Hepatocyte (in vitro differentiated cells): ENCODE measurements around the gene ZNF496. TPM values are rescaled to one million over a fixed set of nuclear protein-coding genes. Genes with fewer than 3 reads are reported as not detected.
"Not testable (repeated sequence)": the region's sequence is repeated elsewhere in the genome, so short reads cannot be mapped to it uniquely, and the experiment has no call there.

Experiments used
- DNase-seq: peaks from one replicate; pipeline ENCODE4 v3.0.0-alpha.2; 2016; ENCODE audit warnings: low spot score
- H2AFZ ChIP-seq: fragments of 200-600 bp; sonication (generic); 2 replicates; pipeline ENCODE4 v1.6.0; 2016; ENCODE audit warnings: antibody characterized with exemption, mild to moderate bottlenecking
- H3K27ac ChIP-seq: fragments of 200-600 bp; sonication (generic); 2 replicates; pipeline ENCODE4 v1.5.1; 2016; ENCODE audit warnings: mild to moderate bottlenecking
- H3K27me3 ChIP-seq: fragments of 200-600 bp; sonication (generic); 2 replicates; pipeline ENCODE4 v1.6.1; 2016
- H3K36me3 ChIP-seq: fragments of 200-600 bp; sonication (generic); replicated peaks from 2 replicates; pipeline ENCODE4 v1.5.1; 2016; ENCODE audit warnings: low read depth; ENCODE audit not compliant: insufficient read depth
- H3K4me1 ChIP-seq: fragments of 200-600 bp; sonication (generic); 2 replicates; pipeline ENCODE4 v1.5.1; 2016; ENCODE audit warnings: mild to moderate bottlenecking, moderate library complexity; ENCODE audit not compliant: insufficient read depth
- H3K4me2 ChIP-seq: fragments of 200-600 bp; sonication (generic); 2 replicates; pipeline ENCODE4 v1.6.0; 2016
- H3K4me3 ChIP-seq: fragments of 200-600 bp; sonication (generic); 2 replicates; pipeline ENCODE4 v1.5.1; 2016; ENCODE audit warnings: mild to moderate bottlenecking
- H3K79me2 ChIP-seq: fragments of 200-600 bp; sonication (generic); 2 replicates; pipeline ENCODE4 v1.6.0; 2017; ENCODE audit warnings: mild to moderate bottlenecking
- H3K9me2 ChIP-seq: fragments of 200-600 bp; sonication (generic); replicated peaks from 2 replicates; pipeline ENCODE4 v1.6.0; 2017; ENCODE audit warnings: mild to moderate bottlenecking; ENCODE audit not compliant: insufficient read depth
- H3K9me3 ChIP-seq: fragments of 200-600 bp; sonication (generic); 2 replicates; pipeline ENCODE4 v1.5.1; 2016; ENCODE audit warnings: low read depth, mild to moderate bottlenecking
- H4K20me1 ChIP-seq: fragments of 200-600 bp; sonication (generic); 2 replicates; pipeline ENCODE4 v1.6.0; 2016; ENCODE audit warnings: mild to moderate bottlenecking; ENCODE audit not compliant: insufficient read depth, poor library complexity, severe bottlenecking
- CTCF ChIP-seq: fragments of 200-600 bp; sonication (generic); IDR thresholded peaks from 2 replicates; pipeline ENCODE4 v1.5.1; 2016; ENCODE audit warnings: antibody characterized with exemption, mild to moderate bottlenecking; ENCODE audit not compliant: poor library complexity
- EZH2 ChIP-seq: fragments of 200-600 bp; sonication (generic); IDR thresholded peaks from 2 replicates; pipeline ENCODE4 v1.6.1; 2016; ENCODE audit warnings: antibody characterized with exemption, mild to moderate bottlenecking, borderline replicate concordance
- EZH2phosphoT487 ChIP-seq: fragments of 200-600 bp; sonication (generic); IDR thresholded peaks from one replicate; pipeline ENCODE4 v1.6.1; 2018; ENCODE audit warnings: antibody characterized with exemption, mild to moderate bottlenecking, low read depth, moderate library complexity; ENCODE audit not compliant: unreplicated experiment, severe bottlenecking
- WGBS: methylation state at CpG from one replicate; pipeline ENCODE4 v1.1.6; 2016; ENCODE audit warnings: low lambda C conversion rate; ENCODE audit errors: missing lambda C conversion rate; 5-methylcytosine and 5-hydroxymethylcytosine counted together
- polyA plus RNA-seq: library from polyadenylated mRNA; unstranded; fragments of >200 nt; fragmentation: Nextera tagmentation; extraction: Ambion mirVana; gene quantifications from 2 replicates; pipeline ENCODE4 v1.2.1, GENCODE V29; 2016
- total RNA-seq: library from RNA; depleted of rRNA; stranded (reverse); fragments of >200 nt; gene quantifications from 2 replicates; pipeline ENCODE4 v1.2.3, GENCODE V29; 2014

ZNF496 gene
- total and polyA plus RNA-seq, 2 experiments from 2014 or later: 10.5 to 16.5 TPM

DNA sequence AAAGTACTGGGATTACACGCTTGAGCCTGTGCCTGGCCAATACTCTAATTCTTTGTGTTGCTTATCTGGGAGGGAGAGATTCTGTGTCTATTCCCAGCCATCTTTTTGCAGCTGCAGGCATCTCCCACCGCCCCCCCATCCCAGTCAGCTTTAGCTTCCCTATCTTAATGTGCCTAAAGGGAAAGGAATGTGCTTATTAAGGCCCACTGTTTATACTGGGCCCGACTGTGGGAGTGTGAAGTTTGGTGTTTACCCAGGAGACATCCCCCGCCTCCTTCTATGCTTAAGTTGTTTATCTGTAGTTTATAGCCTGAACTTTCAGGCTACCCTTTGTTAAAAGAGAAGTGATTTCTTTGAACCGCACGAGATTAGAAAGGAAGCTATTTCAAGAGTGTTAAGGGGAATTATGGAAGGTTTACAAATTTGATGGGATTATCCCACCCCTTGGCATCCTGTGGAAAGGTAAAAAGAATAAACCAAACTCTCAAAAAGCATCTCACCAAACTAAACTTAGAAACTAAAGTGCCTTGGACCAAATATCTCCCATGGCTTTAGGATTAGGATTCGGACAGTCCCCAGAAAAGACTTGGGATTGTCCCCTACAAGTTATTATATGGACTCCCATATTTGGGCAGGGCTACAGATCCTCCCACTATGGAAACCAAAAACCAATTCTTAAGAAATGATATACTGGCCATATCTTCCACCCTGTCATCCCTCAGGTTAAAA, 25.5 kb upstream of the ZNF496 start:
- 17% methylated on average over 7 of the region's 7 CpGs for WGBS
- peak overlapping the region; percentile 76 for H3K27ac ChIP-seq

DNA sequence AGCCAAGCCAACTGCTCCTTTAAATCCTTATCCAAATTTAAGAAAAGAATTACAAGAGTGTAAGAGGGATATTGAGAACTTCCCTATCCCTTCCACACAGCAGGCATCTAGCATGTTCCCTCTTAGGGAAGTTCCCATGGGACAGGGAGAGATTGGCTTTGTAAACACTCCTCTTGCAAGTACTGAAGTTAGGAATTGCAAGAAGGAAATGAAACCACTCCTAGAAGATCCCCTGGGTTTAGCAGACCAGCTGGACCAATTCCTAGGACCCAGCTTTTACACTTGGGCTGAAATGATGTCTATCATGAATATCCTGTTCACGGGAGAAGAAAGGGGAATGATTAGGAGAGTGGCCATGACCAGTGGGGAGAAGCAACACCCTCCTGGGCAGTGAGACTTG, 23.5 kb upstream of the ZNF496 start:
- H3K9me2 ChIP-seq, DNase-seq, H3K36me3 ChIP-seq, H3K4me3 ChIP-seq, H3K79me2 ChIP-seq, H3K9me3 ChIP-seq, H3K4me2 ChIP-seq, H3K27ac ChIP-seq, H4K20me1 ChIP-seq, H3K27me3 ChIP-seq, H2AFZ ChIP-seq: not testable (repeated sequence)
- 60% methylated on average over 1 of the region's 1 CpG for WGBS
- peaks cover 11% of the 10 kb centered on the region for H3K4me1 ChIP-seq

More for the DNA sequence above, 25.5 kb upstream of the ZNF496 start:
- H3K9me3 ChIP-seq: no peaks in the 10 kb centered on the region
- H3K4me3 ChIP-seq: no peak overlapping the region
- H3K36me3 ChIP-seq: no peaks in the 10 kb centered on the region
- peak; percentile 64 for DNase-seq
- no peaks in the 10 kb centered on the region for H3K9me2 ChIP-seq
- H3K4me2 ChIP-seq: peak overlapping the region; percentile 5
- H4K20me1 ChIP-seq: no peaks in the 10 kb centered on the region
- no peaks in the 10 kb centered on the region for H3K79me2 ChIP-seq
- no peak overlapping the region for H2AFZ ChIP-seq
- no peaks in the 10 kb centered on the region for H3K27me3 ChIP-seq
- TF ChIP-seq CTCF (no peak), EZH2phosphoT487 (no peak), EZH2 (no peak)
- peaks cover 11% of the 10 kb centered on the region for H3K4me1 ChIP-seq

DNA sequence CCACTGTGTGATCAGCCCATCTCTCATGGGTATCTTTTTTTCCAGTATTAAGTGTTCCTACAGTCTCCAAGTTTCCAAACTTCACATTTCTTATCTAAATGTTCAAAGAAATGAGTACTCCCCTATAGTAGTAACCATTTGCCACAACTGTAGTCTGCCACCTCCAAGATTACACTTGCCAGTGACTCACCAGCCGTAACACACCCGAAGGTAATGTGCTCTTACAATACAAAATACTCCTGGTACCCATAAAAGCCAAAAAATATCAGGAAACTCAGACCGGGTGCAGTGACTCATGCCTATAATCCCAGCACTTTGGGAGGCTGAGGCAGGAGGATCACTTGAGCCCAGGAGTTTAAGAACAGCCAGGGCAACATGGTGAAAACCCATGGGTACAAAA, 20.5 kb upstream of the ZNF496 start:
- peaks cover 9% of the 10 kb centered on the region for H3K4me1 ChIP-seq
- DNase-seq: no peak
- H3K9me2 ChIP-seq: no peaks in the 10 kb centered on the region
- no peaks in the 10 kb centered on the region for H3K79me2 ChIP-seq
- H3K27me3 ChIP-seq: no peaks in the 10 kb centered on the region
- H3K27ac ChIP-seq: no peak overlapping the region
- H3K4me2 ChIP-seq: no peak overlapping the region
- WGBS: 87% methylated on average over 3 of the region's 3 CpGs
- H2AFZ ChIP-seq: no peak overlapping the region
- H4K20me1 ChIP-seq: no peaks in the 10 kb centered on the region
- no peak overlapping the region for H3K4me3 ChIP-seq
- no peaks in the 10 kb centered on the region for H3K36me3 ChIP-seq
- H3K9me3 ChIP-seq: no peaks in the 10 kb centered on the region
- TF ChIP-seq CTCF: no peak
- TF ChIP-seq EZH2phosphoT487: no peak
- no peak for TF ChIP-seq EZH2

- Histone ChIP-seq H3K27me3 (no peaks in the 10 kb centered on the region), H4K20me1 (no peaks in the 10 kb centered on the region), H3K9me3 (no peaks in the 10 kb centered on the region), H3K4me1 (no peaks in the 10 kb centered on the region), H3K79me2 (no peaks in the 10 kb centered on the region), H3K4me2 (no peak overlapping the region), H3K27ac (no peak overlapping the region), H3K4me3 (no peak overlapping the region), H2AFZ (no peak overlapping the region), H3K9me2 (no peaks in the 10 kb centered on the region), H3K36me3 (no peaks in the 10 kb centered on the region)
- DNase-seq: no peak
- WGBS: 90% methylated on average over 1 of the region's 1 CpG
- TF ChIP-seq EZH2phosphoT487 (no peak), CTCF (no peak), EZH2 (no peak)
Measured at GRCh38 chr1:247350587-247350986, 18.9 kb upstream of the ZNF496 start.
